AG08395 (cell line): ENCODE results near the gene ALKBH3.

ENCODE experiments used
- DNase-seq: peaks from one replicate; pipeline ENCODE4 v3.0.0; 2012; ENCODE audit warnings: mixed read lengths, low spot score

ALKBH3 gene

GRCh38 chr11:43941257-43941994, 60.8 kb downstream of the ALKBH3 start:
- DNase-seq: no peak

DNA sequence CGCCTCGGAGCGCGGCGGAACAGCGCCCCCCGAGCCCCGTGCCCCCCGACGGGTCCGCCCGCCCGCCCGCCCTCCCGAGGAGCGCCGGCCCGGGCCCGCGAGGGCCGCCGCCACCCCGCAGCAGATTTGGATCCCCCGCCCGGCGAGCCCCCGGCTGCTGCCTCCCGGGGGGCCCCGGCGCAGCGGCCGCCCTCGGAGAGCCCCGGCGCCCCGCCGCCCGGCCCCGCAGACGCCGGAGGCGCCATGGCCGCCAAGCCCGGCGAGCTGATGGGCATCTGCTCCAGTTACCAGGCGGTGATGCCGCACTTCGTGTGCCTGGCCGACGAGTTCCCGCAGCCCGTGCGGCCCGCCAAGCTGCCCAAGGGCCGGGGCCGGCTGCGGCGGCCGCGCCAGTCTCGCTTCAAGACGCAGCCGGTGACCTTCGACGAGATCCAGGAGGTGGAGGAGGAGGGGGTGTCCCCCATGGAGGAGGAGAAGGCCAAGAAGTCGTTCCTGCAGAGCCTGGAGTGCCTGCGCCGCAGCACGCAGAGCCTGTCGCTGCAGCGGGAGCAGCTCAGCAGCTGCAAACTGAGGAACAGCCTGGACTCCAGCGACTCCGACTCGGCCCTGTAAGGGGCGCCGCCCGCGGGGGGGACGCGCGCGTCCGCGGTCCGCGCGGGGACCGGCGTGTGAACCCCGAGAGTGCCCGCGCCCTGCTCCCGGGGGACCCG, 62.2 kb downstream of the ALKBH3 start:
- peak; percentile 28 for DNase-seq

GRCh38 chr11:43943372-43943930, 62.8 kb downstream of the ALKBH3 start:
- DNase-seq: no peak

DNA sequence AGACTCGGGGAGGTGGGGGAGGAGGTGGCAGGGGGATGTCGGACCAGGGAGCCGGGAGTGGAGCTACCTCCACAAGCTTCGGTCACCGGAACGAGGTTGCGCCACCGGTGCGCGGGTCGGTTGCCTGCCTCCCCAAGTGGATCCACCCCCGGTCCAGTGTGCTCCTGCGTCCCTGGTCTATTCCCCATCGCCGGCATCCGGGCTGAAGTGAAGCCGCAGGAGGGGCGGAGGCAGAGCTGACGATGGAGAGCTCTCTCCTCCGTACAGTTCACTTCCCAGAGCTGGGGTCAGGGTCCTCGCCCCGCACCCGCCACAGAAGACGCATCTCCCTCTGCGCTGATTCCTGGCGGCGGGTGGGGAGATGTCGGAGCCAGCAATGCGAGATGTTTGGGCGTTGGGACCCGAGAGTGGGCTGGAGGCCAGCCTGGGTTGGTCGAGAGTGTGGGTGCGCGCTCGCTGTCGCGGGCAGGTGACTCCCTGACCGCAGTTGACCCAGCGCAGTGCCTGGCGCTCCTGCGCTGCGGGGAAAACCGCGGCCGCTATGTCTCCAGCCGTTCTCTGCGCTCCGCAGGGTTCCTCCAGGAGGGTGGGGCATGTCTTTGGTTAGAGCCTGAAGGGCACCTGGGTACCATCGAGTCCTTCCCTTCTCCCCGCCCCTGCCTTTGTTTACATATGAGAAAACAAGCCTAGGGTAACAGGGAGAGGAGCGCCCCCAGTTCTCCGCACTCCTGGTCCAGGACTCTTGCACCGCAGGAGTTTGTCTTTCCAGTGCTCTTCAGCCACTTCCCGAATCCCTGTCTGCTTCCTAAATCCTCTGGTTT, 63.5 kb downstream of the ALKBH3 start:
- no peak for DNase-seq

DNA sequence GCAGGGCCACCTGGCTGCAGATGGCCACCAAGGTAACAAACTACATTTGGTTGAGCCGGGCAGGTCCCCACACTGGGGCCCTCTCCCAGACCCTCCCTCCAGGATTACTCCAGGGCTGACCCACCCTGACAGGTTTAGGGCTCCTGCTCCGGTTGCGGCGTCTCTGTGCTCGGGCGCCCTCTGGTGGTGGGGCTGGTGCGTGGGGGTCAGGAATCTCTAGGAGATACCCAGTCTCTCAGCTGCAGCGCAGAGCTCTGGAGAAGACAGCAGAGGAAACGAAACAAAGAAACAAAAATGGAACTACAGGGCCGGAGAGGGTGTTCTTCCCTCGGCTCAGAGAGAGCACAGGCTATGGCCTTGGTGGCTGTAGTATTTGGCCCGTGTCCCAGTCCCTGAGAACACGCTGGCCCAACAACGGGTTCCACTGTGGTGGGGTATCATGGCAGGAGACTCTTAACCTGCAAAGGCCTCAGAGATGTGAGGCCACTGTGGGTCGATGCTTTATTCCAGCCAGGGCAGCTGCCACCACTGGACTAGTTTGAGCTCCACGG, 64.2 kb downstream of the ALKBH3 start:
- peak; percentile 68 for DNase-seq

DNA sequence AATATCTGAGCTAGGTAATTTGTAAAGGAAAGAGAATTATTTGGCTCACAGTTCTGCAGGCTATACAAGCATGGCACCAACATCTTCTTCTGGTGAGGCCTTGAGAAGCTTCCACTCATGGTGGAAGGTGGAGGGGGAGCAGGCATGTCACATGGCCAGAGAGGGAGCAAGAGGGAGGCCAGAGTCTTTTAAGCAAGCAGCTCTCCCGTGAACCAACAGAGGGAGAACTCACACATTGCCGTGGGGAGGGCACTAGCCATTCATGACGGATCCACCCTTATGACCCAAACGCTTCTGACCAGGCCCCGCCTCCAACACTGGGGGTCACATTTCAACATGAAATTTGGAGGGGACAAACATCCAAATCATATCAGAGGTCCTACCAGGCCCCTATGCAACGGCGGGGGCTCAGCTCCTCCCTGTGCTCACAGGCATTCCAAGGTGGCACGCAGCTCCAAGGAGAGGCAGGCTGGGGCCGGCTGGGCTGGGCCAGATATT, 66.4 kb downstream of the ALKBH3 start:
- DNase-seq: peak; percentile 33

GRCh38 chr11:43947815-43948214, 67.2 kb downstream of the ALKBH3 start:
- no peak for DNase-seq

- no peak for DNase-seq
Measured at GRCh38 chr11:43948341-43949225, 68.0 kb downstream of the ALKBH3 start.

- DNase-seq: no peak
Measured at GRCh38 chr11:43950311-43950855, 69.8 kb downstream of the ALKBH3 start.

DNA sequence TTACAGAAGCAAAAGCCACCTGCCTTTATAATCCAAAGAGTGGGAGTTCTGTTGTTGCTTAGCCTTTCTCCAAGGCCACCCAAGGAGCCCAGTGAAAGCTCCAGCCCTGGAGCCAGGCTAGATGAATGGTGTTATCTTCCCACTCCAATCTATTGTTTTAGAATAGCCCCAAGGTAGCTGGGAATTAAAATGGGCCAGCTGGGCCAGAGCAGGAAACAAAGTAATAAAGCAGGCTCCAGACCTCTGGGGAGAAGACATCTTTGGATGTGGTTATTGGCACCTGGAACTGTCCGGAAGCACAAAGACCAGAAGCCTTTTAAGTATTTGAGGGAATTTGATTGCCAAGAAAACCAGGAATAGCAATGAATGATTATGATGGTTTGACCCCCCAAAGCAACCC, 70.6 kb downstream of the ALKBH3 start:
- no peak for DNase-seq

- DNase-seq: no peak
Measured at GRCh38 chr11:43952020-43952400, 71.4 kb downstream of the ALKBH3 start.

DNA sequence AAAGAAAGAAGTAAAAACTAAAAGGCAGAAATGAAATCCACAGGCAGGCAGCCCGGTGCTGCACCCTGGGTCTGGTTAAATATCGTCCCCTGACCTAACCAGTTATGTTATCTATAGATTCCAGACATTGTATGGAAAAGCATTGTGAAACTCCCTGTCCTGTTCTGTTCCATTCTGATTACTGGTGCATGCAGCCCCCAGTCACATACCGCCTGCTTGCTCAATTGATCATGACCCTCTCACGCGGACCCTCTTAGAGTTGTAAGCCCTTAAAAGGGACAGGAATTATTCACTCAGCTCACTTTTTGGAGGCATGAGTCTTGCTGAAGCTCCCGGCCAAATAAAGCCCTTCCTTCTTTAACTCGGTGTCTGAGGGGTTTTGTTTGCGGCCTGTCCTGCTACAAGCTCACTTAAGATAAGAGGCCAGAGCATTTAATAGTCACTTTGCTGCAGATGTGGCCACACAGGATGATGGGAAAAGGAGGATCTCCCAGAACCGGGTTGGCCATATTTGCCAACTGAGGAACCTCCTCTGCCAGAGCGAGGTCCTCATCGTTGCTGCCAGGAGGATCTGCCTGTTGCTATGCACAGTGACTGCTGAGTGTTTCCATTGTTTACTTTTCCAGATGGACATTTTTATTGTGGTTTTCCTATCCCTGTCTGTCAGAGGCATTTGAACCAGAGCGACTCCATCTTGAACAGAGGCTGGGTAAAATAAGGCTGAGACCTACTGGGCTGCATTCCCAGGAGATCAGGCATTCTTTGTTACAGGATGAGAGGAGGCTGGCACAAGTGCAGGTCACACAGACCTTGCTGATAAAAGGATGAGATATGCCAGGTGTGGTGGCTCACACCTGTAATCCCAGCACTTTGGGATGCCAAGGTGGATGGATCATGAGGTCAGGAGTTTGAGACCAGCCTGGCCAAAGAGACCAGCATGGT, 72.0 kb downstream of the ALKBH3 start:
- peak; percentile 24 for DNase-seq

DNA sequence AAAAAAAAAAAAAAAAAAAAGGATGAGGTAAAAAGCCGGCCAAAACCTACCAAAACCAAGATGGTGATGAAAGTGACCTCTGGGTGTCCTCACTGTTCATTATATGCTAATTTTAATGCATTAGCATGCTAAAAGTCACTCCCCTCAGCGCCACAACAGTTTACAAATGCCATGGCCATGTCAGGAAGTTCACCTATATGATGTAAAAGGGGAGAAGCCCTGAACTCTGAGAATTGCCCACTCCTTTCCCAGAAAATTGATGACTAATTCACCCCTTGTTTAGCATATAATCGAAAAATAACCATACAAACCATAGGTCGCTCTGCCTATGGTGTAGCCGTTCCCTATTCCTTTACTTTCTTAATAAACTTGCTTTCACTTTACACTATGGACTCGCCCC, 72.9 kb downstream of the ALKBH3 start:
- DNase-seq: no peak

- no peak for DNase-seq
Measured at GRCh38 chr11:43954241-43954640, 73.6 kb downstream of the ALKBH3 start.

DNA sequence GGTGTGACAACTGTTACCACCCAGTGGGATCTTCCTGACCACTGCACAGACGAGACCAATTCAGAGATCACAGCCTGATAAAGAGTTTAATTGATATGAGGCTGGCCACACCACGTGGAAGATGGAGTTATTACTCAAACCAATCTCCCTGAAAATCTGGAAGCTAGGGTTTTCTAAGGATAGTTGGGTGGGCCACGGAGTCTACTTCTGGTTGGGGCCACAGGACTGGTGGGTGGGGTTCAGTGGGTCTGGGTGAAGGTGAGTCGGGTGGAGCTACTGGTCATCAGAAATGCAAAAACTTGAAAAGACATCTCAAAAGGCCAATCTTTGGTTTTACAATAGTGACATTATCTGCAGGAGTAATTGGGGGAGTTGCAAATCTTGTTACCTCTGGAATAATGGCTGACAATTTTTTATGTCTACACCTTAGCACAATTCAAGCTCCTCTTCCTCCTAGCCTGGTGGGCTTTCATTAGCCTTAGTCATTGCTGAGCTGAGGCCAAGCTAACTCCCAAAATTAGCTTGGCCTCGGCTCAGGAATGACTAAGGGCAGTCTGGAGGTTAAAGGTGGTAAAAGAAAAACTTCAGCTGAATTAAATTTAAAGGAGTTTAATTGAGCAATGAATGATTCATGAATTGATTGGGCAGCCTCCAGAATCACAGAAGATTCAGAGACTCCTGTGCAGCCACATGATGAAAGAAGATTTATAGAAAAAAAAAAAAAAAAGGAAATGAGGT, 74.9 kb downstream of the ALKBH3 start:
- DNase-seq: peak; percentile 39

DNA sequence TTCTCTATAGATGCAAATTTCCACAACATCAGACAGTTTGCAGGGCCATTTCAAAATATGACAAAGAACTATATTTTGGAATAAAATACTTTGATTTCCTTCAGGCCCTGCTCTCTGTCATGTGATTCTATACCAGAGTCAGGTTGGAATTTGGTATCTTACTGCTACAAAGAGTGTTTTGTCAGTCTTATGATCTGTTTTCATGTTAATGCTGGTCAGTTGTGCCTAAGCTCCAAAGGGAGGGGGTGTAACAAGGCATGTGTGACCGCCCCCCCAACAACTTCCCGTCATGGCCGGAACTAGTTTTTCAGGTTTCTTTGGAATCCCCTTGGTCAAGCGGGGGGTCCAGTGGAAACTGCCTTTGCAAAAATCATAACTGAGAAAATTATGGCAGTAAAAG, 76.9 kb downstream of the ALKBH3 start:
- DNase-seq: no peak

- DNase-seq: peak; percentile 31
Measured at GRCh38 chr11:43959321-43959995, 78.8 kb downstream of the ALKBH3 start.
